ENCODE measurements around the gene PTPRT. TPM values are rescaled to one million over a fixed set of nuclear protein-coding genes. Genes with fewer than 3 reads are reported as not detected.

Gene PTPRT
- total RNA-seq, 1 donor from 2014 or later, result not detected

DNA sequence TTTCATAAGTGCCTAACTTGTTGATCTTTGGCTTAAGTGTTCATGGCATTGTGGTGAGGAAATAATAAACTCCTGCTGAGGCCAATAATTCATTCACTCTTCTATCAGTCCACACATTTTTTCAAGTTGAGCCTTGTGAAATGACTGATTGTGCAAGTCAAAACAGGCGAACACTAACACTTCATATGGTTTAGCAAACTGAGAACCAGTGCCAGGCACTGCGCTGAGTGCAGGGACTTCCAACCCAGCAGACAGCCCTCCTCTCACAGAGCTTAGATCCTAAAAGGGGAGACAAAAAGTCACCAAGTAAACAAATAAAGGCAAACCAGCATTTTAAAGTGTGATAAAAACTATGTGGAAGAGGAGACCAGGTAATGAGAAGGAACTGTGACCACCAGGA lies 435.0 kb downstream of the PTPRT start:
- H3K36me3 Mint-ChIP-seq (ENCODE audit: low read depth), result no peaks in the 10 kb centered on the region
- H3K4me3 Mint-ChIP-seq (ENCODE audit: unreplicated experiment), result no peak overlapping the region
- TF ChIP-seq, protein P1, sequence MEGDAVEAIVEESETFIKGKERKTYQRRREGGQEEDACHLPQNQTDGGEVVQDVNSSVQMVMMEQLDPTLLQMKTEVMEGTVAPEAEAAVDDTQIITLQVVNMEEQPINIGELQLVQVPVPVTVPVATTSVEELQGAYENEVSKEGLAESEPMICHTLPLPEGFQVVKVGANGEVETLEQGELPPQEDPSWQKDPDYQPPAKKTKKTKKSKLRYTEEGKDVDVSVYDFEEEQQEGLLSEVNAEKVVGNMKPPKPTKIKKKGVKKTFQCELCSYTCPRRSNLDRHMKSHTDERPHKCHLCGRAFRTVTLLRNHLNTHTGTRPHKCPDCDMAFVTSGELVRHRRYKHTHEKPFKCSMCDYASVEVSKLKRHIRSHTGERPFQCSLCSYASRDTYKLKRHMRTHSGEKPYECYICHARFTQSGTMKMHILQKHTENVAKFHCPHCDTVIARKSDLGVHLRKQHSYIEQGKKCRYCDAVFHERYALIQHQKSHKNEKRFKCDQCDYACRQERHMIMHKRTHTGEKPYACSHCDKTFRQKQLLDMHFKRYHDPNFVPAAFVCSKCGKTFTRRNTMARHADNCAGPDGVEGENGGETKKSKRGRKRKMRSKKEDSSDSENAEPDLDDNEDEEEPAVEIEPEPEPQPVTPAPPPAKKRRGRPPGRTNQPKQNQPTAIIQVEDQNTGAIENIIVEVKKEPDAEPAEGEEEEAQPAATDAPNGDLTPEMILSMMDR (IDR thresholded peaks at IDR 0.05), result no peak
- no peaks in the 10 kb centered on the region for H3K4me1 Mint-ChIP-seq (ENCODE audit: low read depth)
- H3K9me3 Mint-ChIP-seq (ENCODE audit: low read depth), result peaks cover 17% of the 10 kb centered on the region
- no peaks in the 10 kb centered on the region for H3K27me3 Mint-ChIP-seq (ENCODE audit: low read depth)
- DNase-seq (ENCODE audit: low spot score), result no peak
- no peak overlapping the region for H3K27ac Mint-ChIP-seq (ENCODE audit: unreplicated experiment)

DNA sequence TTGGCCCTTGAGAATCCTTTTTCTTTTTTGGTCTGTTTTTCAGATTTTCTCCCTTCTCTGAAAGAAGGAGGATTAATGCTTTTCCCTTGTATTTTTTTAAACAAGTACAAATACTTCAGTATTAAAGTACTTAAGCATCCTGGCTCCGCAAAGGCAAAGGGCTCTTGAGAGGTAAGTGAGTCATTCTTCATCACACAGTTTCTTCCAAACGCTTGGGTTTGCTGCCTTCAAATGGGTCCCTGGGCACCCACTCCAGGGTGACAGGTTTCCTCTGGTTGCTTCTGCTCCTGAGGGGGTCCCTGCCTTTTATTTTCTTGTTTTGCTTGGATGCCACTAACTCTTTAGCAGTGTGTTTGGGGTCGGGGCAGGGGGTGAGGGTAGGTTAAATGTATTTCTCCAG lies 437.1 kb downstream of the PTPRT start:
- Mint-ChIP-seq H3K9me3 (ENCODE audit: low read depth) (peaks cover 11% of the 10 kb centered on the region), H3K27ac (ENCODE audit: unreplicated experiment) (no peak overlapping the region), H3K4me1 (ENCODE audit: low read depth) (no peaks in the 10 kb centered on the region), H3K36me3 (ENCODE audit: low read depth) (no peaks in the 10 kb centered on the region), H3K27me3 (ENCODE audit: low read depth) (no peaks in the 10 kb centered on the region), H3K4me3 (ENCODE audit: unreplicated experiment) (no peak overlapping the region)
- TF ChIP-seq, protein P1 (IDR thresholded peaks at IDR 0.05), result no peak
- DNase-seq (ENCODE audit: low spot score), result no peak

DNA sequence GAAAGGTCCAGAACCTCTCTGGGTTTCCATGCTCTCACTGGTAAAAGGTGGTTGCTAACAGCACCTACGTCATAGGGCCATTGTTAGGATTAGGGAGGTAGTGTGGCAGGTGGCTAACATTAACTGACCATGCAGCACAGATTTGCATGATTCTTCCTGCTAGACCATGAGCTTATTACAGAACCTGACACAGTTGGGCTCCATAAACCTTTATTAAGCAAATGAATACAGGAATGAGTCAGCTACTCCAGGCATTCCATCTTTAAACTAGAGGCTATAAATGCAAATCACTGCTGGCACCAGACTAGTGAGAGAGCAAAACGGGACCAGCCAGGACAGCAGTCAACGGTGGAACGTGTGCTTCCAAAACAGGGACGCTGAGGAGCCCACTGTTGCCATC lies 440.1 kb downstream of the PTPRT start:
- no peak overlapping the region for H3K27ac Mint-ChIP-seq (ENCODE audit: unreplicated experiment)
- TF ChIP-seq, protein P1 (IDR thresholded peaks at IDR 0.05), result no peak
- no peaks in the 10 kb centered on the region for H3K4me1 Mint-ChIP-seq (ENCODE audit: low read depth)
- H3K36me3 Mint-ChIP-seq (ENCODE audit: low read depth), result no peaks in the 10 kb centered on the region
- no peak for DNase-seq (ENCODE audit: low spot score)
- peaks cover 15% of the 10 kb centered on the region for H3K9me3 Mint-ChIP-seq (ENCODE audit: low read depth)
- H3K4me3 Mint-ChIP-seq (ENCODE audit: unreplicated experiment), result no peak overlapping the region
- H3K27me3 Mint-ChIP-seq (ENCODE audit: low read depth), result no peaks in the 10 kb centered on the region

DNA sequence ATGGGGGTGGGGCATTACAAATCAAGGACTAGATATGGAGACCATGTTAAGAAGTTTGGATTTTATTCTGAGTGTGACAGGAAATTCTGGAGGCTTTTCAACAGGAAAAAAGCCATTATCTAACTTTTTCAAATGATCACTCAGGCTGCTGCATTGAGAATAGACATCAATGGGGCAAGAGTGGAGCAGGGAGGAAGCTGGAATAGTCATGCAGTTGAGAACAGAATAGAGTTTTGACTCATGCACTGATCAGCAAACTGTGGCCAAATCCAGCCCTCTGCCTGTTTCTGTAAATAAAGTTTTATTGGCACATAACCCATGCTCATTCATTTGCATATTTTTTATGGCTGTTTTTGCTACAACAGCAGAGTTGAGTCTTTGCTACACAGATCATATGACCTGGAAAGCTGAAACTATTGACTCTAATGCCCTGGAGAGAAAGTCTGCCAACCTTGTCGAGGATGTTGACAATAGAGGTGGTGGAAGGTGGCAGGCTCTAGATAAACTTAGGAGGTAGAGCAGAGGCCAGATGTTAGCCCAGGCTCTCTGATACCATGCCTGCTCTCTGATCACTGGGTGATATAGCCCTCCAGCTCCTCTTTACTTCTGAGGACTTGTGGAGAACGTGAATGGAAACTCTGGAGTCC lies 441.8 kb downstream of the PTPRT start:
- DNase-seq (ENCODE audit: low spot score), result no peak
- peaks cover 23% of the 10 kb centered on the region for H3K9me3 Mint-ChIP-seq (ENCODE audit: low read depth)
- no peaks in the 10 kb centered on the region for H3K4me1 Mint-ChIP-seq (ENCODE audit: low read depth)
- no peak overlapping the region for H3K4me3 Mint-ChIP-seq (ENCODE audit: unreplicated experiment)
- H3K36me3 Mint-ChIP-seq (ENCODE audit: low read depth), result no peaks in the 10 kb centered on the region
- TF ChIP-seq, protein P1 (IDR thresholded peaks at IDR 0.05), result no peak
- H3K27ac Mint-ChIP-seq (ENCODE audit: unreplicated experiment), result no peak overlapping the region
- H3K27me3 Mint-ChIP-seq (ENCODE audit: low read depth), result no peaks in the 10 kb centered on the region

DNA sequence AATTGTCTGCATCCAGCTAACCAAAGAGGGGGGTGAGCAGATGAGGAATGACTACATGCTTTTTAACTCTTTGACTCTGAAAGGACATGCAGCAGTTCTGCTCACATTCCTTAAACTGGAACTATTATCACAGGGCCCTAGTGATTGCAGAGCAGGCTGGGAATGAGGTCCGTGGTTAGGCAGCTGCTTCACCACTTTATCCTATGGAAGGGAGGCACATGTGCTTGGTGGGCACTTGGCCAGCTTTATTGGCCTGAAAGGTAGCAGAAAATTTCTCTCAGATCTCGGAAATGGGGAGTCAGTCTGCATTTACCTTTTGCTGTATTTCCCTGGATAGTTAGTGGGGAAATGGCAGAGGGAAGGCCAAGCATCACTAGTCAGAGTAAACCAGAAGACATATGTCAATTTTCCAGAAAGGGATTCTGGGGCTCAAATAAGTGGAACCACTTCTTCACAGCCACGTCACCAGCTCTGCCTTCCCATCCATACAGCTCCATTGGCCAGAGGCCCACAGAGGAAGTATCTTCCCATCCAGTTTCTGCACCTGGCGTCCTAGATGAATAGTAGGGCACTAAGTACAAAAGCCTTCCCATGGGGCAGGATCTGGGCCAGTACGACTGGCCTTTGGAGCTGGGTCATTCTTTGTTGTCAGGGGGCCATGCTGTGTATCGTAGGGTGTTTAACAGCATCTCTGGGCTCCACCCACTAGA lies 444.8 kb downstream of the PTPRT start:
- TF ChIP-seq, protein P1 (IDR thresholded peaks at IDR 0.05), result no peak
- peaks cover 36% of the 10 kb centered on the region for H3K9me3 Mint-ChIP-seq (ENCODE audit: low read depth)
- H3K27ac Mint-ChIP-seq (ENCODE audit: unreplicated experiment), result no peak overlapping the region
- no peaks in the 10 kb centered on the region for H3K4me1 Mint-ChIP-seq (ENCODE audit: low read depth)
- H3K4me3 Mint-ChIP-seq (ENCODE audit: unreplicated experiment), result no peak overlapping the region
- no peaks in the 10 kb centered on the region for H3K27me3 Mint-ChIP-seq (ENCODE audit: low read depth)
- H3K36me3 Mint-ChIP-seq (ENCODE audit: low read depth), result no peaks in the 10 kb centered on the region
- no peak for DNase-seq (ENCODE audit: low spot score)

Measured in chondrocyte (in vitro differentiated cells).